GM15510 (cell line): Measurements from ENCODE around the gene PDLIM5.

Source experiments
- POLR2A ChIP-seq: IDR thresholded peaks from 3 replicates; pipeline ENCODE4 v1.6.1; 2011; ENCODE audit warnings: borderline replicate concordance; ENCODE audit not compliant: insufficient read length; ENCODE audit errors: extremely low read depth

Gene PDLIM5

GRCh38 chr4:94451051-94451694 is 569 bp upstream of the PDLIM5 start:
- TF ChIP-seq POLR2A = no peak

GRCh38 chr4:94452476-94453371 is 982 bp downstream of the PDLIM5 start:
- no peak for TF ChIP-seq POLR2A

GRCh38 chr4:94453391-94453963 is 1.7 kb downstream of the PDLIM5 start:
- no peak for TF ChIP-seq POLR2A

- TF ChIP-seq POLR2A = no peak
Measured at GRCh38 chr4:94454405-94454804, 2.7 kb downstream of the PDLIM5 start.

GRCh38 chr4:94455081-94455480 is 3.3 kb downstream of the PDLIM5 start:
- TF ChIP-seq POLR2A = no peak

- no peak for TF ChIP-seq POLR2A
Measured at GRCh38 chr4:94457692-94458106, 6.0 kb downstream of the PDLIM5 start.

GRCh38 chr4:94458682-94459081 is 6.9 kb downstream of the PDLIM5 start:
- no peak for TF ChIP-seq POLR2A

GRCh38 chr4:94459462-94460161 is 7.9 kb downstream of the PDLIM5 start:
- TF ChIP-seq POLR2A = no peak

- no peak for TF ChIP-seq POLR2A
Measured at GRCh38 chr4:94461506-94461905, 9.8 kb downstream of the PDLIM5 start.

- TF ChIP-seq POLR2A = no peak
Measured at GRCh38 chr4:94462572-94462971, 10.8 kb downstream of the PDLIM5 start.

- TF ChIP-seq POLR2A = no peak
Measured at GRCh38 chr4:94463771-94464170, 12.0 kb downstream of the PDLIM5 start.

GRCh38 chr4:94466371-94466770 is 14.6 kb downstream of the PDLIM5 start:
- TF ChIP-seq POLR2A = no peak

- TF ChIP-seq POLR2A = no peak
Measured at GRCh38 chr4:94466923-94467322, 15.2 kb downstream of the PDLIM5 start.

GRCh38 chr4:94468093-94468769 is 16.5 kb downstream of the PDLIM5 start:
- no peak for TF ChIP-seq POLR2A
